Activated CD4-positive, alpha-beta T cell treated with anti-CD3 and anti-CD28 coated beads, Interleukin-2, amount 50 U/mL, for 4 hours (primary cell): ENCODE results near the gene FBXL15.

ENCODE experiments used
- DNase-seq, 2 experiments: peaks; one replicate each; pipeline ENCODE4 v3.0.0-alpha.2; 2020

FBXL15 gene

GRCh38 chr10:102411341-102412255 lies 9.0 kb upstream of the FBXL15 start:
- DNase-seq = no peak

GRCh38 chr10:102412293-102412692 lies 8.3 kb upstream of the FBXL15 start:
- DNase-seq = no peak

GRCh38 chr10:102413053-102413705 lies 7.5 kb upstream of the FBXL15 start:
- no peak for DNase-seq

DNA sequence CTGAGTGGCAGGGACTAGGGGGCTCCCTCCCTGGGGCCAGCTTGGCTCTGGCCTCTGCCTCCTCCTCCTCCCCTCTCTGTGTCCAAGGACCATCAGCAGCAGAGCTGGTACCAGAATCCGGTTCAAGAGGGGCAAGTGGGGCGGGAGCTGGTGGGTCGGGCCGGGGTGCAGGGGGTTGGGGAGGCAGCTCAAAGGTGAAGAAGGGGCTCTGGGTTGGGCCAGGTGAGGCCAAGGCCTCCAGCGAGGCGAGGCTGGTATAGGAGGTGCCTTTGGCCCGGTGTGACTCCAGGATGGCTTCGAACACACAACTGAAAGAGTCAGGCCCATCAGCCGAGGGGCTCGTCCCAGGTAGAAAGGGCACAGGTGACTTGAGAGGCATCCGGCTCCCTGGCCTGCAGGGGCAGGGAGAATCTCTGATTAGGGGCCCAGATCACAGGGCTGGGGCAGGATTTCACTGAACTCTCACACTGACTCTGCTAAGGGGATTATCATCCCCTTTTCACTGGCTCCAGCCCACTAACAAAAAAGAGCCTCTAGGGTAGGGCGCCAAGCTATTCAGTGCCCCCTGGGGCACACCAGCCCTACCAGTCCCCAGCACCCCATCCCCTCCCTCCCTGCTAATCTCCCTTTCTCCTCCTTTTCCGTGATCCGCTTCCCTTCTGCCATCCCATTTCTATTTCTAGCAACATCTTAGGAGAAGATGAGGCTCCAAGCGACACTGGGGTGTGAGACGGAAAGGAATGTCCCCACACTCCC lies 6.7 kb upstream of the FBXL15 start:
- no peak for DNase-seq

DNA sequence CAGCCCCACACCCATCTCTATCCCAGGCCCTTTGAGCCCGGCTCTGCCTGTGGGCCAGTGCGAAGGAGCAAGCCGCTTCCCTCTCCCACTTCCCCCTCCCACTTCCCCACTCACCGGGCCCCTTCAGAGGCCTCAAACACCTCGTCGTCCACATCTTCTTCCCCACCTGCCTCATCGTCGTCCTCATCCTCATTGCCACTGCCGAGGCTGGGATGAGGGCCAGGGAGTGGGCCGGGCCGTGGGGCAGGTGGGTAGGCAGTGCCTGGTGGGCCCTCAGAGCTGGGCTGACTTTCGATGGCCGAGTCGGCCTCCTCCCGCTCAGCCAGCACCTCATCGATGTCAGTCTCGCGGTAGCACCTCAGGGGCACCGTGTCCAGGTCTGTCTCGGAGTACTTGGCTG lies 5.9 kb upstream of the FBXL15 start:
- DNase-seq = no peak

GRCh38 chr10:102416283-102416682 lies 4.4 kb upstream of the FBXL15 start:
- no peak for DNase-seq

GRCh38 chr10:102416695-102417094 lies 3.9 kb upstream of the FBXL15 start:
- no peak for DNase-seq

DNA sequence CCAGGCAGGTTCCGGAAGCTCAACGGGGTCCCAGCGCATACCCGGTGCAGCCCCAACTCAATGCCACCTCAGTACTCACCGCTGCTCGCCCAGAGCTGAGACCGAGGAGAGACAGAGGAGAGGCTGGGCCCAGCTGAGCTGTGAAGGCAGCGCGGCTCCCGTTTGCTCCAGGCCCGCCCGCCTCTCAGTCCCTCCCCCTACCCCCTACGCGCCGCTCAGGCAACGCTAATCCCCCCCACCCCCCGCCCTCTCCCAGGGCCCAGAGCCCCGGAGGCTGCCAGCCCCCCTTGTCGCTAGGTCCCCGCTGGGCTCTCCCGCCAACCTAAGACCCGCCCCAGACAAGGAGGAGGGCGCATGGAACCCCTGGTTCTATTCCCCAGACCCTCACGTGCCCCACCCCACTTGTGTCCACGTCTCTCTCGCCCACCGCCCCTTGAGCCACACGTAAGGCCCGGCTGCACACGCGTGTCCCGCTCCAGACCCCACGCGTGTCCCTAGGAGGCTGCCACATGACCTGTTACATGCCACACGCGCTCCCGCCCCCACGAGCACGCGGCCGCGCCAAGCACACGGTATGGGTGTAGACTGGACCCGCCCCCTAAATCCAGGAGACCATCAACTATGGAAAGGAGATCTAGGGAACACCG lies 1.9 kb upstream of the FBXL15 start, which contains the start of gene PSD:
Gene PSD, minus strand, starts transcription at position 164 of the 647 bp plus-strand sequence. CDS start 1,747 bp downstream, outside the sequence.
- no peak for DNase-seq

DNA sequence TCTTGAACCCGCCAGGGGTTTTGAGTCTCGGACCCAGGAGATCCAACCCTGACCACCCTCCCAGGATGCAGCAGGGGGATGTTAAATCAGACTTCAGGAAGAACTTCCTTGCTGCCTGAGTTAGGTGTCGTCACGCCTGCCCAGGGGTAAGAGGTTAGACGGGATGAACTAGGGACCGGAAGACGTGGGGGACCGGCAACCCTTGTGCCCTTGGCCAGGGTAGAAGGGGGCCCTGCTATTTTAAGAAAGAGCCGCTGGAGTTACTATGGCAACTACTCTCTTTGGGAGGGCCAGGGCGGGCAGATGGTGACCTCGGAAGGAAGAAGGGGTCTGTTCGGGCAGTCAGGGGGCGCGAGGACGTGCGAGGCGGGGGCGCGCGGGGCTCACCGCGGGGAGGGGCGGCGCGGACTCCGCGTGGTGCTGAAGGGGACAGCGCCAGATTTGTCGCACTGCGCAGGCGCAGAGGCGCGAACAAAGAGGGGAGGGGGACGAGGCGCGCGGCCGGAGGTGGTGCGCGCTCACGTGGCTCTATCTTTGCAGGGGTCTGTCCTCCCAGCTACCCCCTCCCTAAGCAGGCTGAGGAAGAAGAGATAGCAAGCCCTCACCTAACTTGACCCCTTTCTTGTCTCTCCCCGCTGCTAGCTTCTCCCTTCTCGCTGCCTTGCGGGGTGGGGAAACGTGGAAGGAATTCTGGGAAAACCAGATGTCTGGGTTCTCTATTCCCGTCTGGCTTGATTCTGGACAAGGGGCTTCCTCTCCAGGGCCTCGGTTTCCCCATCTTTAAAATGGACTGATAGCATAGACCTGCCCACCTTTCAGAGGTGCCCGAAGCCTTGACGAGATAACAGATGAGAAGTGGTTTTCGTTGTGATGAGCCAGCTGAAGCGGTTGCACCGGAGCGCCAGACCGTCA lies 1.1 kb upstream of the FBXL15 start:
- DNase-seq = peak; percentile 52 to 54

DNA sequence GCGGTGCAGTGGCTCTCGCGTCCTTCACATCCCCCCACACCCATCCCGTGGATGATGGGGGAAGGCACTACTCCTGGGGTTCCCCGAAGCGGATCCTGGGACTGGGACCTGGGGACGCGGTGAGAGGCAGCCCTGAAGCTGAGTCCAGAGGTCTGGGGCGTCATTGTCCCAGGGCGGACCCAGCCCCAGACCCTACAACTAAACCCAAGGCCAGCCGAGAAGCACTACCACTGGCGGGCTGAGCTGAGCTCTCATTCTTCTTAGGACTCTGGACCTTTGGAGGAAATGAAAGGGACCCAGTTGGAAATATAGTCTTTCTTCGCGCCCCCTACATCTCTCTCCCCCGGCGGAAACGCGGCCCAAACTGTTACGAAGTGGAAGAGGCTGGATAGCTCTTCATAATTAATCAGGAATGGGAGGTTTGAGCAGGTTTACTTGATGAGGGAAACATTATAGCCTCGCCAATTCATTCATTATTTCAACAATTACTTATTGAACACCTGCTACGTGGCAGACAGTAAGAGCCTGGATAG lies 389 bp upstream of the FBXL15 start:
- no peak for DNase-seq

DNA sequence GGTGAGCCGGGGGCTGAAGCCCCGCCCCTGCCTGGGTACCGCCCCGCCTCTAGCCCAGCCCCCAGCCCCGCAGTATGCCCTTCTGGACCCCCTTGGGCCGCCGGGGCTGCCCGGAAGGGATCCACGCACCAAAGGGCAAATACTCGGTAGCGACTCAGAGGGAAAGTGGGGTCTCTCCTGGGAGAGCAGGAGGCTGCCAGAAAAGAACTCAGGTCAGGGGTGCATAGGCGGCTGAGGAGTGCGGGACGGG lies 796 bp downstream of the FBXL15 start:
- DNase-seq = no peak

DNA sequence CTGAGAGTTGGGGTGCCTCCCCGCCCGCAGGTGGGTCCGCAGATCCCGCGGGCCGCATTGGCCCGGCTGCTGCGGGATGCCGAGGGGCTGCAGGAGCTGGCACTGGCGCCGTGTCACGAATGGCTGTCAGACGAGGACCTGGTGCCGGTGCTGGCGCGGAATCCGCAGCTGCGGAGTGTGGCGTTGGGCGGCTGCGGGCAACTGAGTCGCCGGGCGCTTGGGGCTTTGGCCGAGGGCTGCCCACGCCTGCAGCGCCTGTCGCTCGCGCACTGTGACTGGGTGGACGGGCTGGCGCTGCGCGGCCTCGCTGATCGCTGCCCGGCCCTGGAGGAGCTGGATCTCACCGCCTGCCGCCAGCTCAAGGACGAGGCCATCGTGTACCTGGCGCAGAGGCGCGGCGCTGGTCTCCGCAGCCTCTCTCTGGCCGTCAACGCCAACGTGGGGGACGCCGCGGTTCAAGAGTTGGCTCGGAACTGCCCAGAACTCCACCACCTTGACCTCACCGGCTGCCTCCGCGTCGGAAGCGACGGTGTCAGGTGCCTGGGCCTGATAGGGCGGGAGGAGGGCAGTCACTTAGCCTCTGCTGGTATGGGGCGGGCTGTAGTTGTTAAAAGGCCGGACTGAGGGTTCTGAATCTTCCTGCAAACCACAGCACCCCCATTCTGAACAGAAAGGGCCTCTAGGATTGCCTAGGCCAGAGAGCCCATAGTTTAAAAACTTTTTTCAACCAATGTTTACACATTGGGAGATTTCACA lies 1.3 kb downstream of the FBXL15 start:
- no peak for DNase-seq

DNA sequence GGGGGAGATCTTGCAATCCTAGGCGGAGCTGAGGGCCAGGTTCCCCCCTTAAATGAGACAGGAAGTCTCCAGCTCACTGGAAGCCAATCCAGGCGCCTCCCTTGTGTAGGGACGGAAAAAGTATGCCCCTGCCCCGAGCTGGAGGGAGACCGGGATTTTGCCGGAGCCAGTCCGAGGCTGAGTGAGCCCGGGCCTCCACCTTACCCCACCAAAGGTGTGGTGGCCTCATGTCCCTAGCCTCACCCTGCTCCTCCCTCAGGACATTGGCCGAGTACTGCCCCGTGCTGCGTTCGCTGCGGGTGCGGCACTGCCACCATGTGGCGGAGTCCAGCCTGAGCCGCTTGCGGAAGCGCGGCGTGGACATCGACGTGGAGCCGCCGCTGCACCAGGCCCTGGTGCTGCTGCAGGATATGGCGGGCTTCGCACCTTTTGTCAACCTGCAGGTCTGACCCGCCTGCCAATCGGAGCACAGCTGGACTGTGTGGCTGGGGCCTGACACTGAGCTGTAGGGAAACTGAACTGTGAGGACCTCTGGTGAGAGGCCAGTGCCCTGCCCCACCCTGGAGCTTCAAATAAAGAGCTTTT lies 2.0 kb downstream of the FBXL15 start:
- DNase-seq = no peak

DNA sequence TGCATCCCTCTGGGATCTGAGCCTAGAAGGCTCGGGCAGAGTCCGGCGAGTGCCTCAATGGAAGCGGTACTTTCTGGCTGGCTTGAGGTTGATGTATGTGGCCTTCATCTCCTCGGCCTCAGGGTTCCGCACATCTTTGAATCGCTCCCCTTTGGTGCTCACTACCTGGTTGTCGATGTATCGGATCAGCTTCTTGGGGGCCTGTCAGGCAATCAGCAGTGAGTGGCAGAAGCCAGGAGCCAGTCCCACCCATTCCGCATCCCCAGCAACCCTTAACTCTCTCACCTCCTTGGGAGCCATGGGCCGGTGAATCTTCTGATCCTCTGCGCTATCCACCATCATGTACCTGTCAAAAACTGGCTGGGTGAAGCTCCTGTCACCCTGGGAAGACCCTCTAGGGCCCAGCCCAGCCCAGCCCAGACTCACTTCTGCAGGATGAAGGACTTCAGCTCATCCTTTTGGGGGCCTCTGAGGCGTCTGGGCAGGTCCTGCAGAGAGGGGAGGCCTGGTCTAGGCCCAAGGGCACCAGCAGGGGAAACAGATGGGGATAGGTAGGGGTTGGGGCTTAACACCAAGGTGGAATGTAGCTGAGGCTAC lies 2.8 kb downstream of the FBXL15 start:
- DNase-seq = no peak

- DNase-seq = no peak
Observed at GRCh38 chr10:102424145-102424544, 3.5 kb downstream of the FBXL15 start.

GRCh38 chr10:102424916-102425315 lies 4.3 kb downstream of the FBXL15 start:
- DNase-seq = no peak

GRCh38 chr10:102425444-102425843 lies 4.8 kb downstream of the FBXL15 start:
- no peak for DNase-seq

- no peak for DNase-seq
Observed at GRCh38 chr10:102426803-102427287, 6.2 kb downstream of the FBXL15 start.

DNA sequence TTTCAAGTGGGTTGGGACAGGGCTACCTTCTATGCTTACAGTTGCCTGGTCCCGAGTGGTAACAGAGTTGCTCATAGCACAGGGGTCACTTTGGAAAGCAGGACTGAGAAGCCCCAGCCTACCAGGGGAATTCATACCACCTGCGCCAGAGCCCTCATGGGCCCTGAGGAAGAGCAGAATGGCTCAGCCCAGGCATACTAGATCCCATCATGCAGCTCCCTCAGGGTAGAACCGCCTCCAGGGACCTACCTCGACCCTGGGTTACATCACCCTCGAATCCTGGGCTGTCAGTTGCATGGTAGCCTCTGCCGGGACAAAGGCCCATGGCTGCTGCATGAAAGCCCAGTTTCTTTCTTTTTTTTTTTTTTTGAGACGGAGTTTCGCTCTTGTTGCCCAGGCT lies 8.8 kb downstream of the FBXL15 start:
- no peak for DNase-seq
